Measurements from ENCODE around the gene MAP3K19.

MAP3K19 gene, protein sequence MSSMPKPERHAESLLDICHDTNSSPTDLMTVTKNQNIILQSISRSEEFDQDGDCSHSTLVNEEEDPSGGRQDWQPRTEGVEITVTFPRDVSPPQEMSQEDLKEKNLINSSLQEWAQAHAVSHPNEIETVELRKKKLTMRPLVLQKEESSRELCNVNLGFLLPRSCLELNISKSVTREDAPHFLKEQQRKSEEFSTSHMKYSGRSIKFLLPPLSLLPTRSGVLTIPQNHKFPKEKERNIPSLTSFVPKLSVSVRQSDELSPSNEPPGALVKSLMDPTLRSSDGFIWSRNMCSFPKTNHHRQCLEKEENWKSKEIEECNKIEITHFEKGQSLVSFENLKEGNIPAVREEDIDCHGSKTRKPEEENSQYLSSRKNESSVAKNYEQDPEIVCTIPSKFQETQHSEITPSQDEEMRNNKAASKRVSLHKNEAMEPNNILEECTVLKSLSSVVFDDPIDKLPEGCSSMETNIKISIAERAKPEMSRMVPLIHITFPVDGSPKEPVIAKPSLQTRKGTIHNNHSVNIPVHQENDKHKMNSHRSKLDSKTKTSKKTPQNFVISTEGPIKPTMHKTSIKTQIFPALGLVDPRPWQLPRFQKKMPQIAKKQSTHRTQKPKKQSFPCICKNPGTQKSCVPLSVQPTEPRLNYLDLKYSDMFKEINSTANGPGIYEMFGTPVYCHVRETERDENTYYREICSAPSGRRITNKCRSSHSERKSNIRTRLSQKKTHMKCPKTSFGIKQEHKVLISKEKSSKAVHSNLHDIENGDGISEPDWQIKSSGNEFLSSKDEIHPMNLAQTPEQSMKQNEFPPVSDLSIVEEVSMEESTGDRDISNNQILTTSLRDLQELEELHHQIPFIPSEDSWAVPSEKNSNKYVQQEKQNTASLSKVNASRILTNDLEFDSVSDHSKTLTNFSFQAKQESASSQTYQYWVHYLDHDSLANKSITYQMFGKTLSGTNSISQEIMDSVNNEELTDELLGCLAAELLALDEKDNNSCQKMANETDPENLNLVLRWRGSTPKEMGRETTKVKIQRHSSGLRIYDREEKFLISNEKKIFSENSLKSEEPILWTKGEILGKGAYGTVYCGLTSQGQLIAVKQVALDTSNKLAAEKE (N-terminal part only)

DNA sequence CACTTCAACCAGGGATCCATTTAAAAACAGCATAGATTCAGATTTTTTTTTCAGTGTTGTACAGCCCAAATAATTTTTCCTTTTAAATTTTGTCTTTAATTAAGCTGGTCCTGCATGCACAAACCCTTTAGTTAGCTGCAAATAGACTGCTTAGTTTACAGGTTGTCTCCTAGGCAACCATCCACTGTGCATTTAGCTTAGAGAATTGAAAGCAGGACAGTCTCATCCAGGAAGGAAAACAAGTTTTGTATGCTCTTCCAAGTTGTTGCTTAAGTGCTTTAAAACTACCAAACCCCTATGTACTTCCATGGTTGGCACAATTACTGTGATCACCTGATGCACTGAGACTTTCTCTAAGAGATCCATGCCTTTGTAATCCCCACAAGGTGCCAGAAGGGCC, at the start of gene MAP3K19:
Gene MAP3K19, minus strand, starts transcription at position 148 of the 400 bp plus-strand sequence. CDS start 22,800 bp downstream, outside the sequence.
- TF ChIP-seq, protein P1, sequence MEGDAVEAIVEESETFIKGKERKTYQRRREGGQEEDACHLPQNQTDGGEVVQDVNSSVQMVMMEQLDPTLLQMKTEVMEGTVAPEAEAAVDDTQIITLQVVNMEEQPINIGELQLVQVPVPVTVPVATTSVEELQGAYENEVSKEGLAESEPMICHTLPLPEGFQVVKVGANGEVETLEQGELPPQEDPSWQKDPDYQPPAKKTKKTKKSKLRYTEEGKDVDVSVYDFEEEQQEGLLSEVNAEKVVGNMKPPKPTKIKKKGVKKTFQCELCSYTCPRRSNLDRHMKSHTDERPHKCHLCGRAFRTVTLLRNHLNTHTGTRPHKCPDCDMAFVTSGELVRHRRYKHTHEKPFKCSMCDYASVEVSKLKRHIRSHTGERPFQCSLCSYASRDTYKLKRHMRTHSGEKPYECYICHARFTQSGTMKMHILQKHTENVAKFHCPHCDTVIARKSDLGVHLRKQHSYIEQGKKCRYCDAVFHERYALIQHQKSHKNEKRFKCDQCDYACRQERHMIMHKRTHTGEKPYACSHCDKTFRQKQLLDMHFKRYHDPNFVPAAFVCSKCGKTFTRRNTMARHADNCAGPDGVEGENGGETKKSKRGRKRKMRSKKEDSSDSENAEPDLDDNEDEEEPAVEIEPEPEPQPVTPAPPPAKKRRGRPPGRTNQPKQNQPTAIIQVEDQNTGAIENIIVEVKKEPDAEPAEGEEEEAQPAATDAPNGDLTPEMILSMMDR (IDR thresholded peaks at IDR 0.05): no peak

DNA sequence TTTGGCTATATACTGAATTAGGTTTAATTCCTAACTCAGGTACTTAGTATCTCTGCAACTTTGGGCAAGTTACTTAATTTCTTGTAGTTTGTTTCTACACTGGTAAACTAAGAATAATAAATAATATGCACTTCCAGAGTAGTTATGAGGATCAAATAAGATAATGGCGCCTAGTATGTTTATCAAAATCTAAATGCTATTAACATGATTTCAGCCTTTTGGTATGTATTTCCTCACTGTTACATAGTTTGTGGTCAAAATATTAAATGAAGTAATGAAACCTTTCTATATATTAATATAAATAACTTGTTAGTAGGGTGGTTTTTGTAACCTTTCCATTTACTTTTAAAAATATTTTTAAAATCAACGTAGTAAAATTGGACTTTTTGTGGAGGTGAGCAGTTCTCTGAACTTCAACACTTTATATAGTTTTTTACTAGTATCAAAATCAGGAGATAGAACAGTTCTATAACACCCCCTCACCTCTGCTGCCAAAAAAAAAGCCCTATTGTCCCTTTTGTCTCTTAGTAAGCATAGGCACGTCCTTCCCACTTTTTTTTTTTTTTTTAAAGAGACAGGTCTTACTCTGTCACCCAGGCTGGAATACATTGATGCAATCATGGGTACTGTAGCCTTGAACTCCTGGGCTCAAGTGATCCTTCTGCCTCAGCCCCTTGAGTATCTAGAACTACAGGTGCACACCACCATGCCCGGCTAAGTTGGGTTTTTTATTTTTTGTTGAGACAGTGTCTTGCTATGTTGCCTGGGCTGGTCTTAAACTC, 49.6 kb upstream of the MAP3K19 start:
- TF ChIP-seq, protein P1 (IDR thresholded peaks at IDR 0.05): no peak

DNA sequence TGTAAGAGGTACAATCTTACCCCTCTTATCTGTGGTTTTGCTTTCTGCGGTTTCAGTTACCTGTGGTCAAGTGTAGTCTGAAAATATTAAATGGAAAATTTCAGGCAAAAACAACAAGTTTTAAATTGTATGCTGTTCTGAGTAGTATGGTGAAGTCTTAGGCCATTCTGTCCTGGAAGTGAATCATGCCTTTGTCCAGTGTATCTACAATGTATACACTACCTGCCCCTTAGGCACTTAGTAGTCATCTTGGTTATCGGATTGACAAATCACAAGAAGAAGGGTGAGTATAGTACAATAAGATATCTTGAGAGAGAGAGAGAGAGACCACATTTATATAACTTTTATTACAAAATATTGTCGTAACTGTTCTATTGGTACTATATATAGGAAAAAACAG, 48.3 kb upstream of the MAP3K19 start:
- TF ChIP-seq, protein P1 (IDR thresholded peaks at IDR 0.05): no peak

DNA sequence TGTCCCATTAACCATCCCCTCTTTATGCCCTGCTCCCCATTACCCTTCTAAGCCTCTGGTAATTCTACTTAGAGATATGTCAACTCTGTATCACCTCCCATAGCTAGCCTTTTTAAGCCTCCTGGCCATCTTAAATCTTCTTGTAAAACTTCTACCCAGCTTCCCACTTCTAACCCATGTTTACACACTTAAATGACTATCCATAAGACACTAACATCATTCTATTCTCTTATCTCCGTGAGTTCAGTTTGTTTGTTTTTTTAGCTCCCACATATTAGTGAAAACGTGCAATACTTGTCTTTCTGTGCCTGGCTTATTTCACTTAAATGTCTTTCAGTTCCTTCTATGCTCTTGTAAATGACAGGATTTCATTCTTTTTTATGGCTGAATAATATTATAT, 47.3 kb upstream of the MAP3K19 start:
- TF ChIP-seq, protein P1 (IDR thresholded peaks at IDR 0.05): no peak

DNA sequence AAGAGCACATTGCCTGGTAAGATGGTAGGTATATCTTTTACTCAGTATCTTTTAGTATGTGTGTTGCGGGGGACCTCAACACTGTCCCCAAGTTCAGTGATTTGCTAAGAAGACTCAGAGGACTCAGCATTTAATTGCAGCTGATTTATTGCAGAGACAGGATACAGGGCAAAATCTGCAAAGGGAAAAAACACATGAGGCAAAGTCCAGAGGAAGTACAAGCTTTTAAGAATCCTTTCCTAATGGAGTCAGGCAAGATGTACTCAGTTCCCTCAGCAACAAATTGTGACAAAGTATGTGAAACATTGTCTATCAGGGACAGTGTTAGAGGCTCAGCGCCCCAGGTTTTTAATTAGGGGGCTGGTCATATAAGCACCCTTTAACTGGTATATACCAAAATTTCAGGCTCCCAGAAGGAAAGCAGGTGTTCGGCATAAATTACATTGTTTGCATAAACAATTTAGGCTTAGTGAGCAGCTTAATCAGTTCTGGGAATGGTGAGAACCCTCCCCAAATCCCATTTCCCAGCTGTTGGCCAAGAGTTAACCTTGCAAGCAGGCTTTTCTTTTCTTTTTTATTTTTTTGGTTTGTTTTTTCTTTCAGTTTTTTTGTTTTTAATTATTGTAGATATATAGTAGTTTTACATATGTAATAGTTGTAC, 46.6 kb upstream of the MAP3K19 start:
- TF ChIP-seq, protein P1 (IDR thresholded peaks at IDR 0.05): no peak

DNA sequence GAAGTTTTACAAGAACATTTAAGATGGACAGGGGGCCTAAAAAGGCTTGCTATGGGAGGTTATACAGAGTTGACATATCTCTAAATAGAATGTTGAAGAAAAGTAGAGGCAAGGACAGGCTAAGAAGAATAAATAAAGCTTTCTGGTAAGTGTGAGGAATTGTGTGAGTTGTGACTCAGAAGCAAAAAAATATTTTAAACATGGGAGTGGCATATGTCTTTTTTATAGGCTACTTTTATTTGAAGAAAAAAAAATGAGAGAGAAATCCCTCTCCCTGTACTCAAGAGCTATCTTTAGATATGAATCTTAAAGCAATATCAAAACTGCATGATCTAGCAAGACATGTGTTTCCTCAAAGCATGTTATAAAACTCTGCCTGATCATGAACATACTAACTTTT, 45.9 kb upstream of the MAP3K19 start:
- TF ChIP-seq, protein P1 (IDR thresholded peaks at IDR 0.05): no peak
